PC-9 (cell line): ENCODE results near the gene SHISA9. TPM values are rescaled to one million over a fixed set of nuclear protein-coding genes. Genes with fewer than 3 reads are reported as not detected.

Experiments used
- BruUV-seq: library from RNA; stranded (reverse); fragments of 400-500 nt; replicated peaks from 2 replicates; lab custom pipeline; 2021; lab: Mats Ljungman, UMichigan
- CTCF ChIA-PET: fragments of 300-600 bp; sonication (Branson Sonifier 250); formaldehyde crosslinking; loops from one replicate; lab custom pipeline; 2022; ENCODE audit warnings: antibody characterized with exemption; lab: Charles Lee
- POLR2A ChIA-PET: fragments of 300-600 bp; sonication (Branson Sonifier 250); formaldehyde crosslinking; loops from one replicate; lab custom pipeline; 2022; ENCODE audit warnings: antibody characterized with exemption; ENCODE audit not compliant: unreplicated experiment; lab: Charles Lee
- DNase-seq, 2 experiments: peaks; one replicate each; pipeline versions ENCODE4 v3.0.0 to v3.0.0-alpha.2; 2015 to 2022; ENCODE audit warnings: mixed read lengths in 1 of 2
- H2AFZ ChIP-seq: fragments of 200-600 bp; sonication (generic); 2 replicates; pipeline ENCODE4 v1.8.1; 2017; ENCODE audit warnings: antibody characterized with exemption
- H3F3A ChIP-seq: fragments of 200-600 bp; sonication (generic); 2 replicates; pipeline ENCODE4 v1.8.1; 2017; ENCODE audit warnings: antibody characterized with exemption, mild to moderate bottlenecking, low read depth; ENCODE audit not compliant: insufficient read depth
- H3K27ac ChIP-seq: fragments of 200-600 bp; sonication (generic); 2 replicates; pipeline ENCODE4 v1.6.1; 2016; ENCODE audit warnings: mixed run types
- H3K27me3 ChIP-seq: fragments of 200-600 bp; sonication (generic); 2 replicates; pipeline ENCODE4 v1.6.1; 2016; ENCODE audit warnings: low read depth, mixed run types; ENCODE audit not compliant: insufficient read depth
- H3K36me3 ChIP-seq: fragments of 200-600 bp; sonication (generic); 2 replicates; pipeline ENCODE4 v1.6.1; 2016; ENCODE audit warnings: low read depth, mixed run types
- H3K4me1 ChIP-seq: fragments of 200-600 bp; sonication (generic); replicated peaks from 2 replicates; pipeline ENCODE4 v1.6.1; 2016; ENCODE audit warnings: mixed run types; ENCODE audit not compliant: insufficient read depth
- H3K4me2 ChIP-seq: fragments of 200-600 bp; sonication (generic); 2 replicates; pipeline ENCODE4 v1.6.1; 2017; ENCODE audit warnings: mixed run types
- H3K4me3 ChIP-seq: fragments of 200-600 bp; sonication (generic); 2 replicates; pipeline ENCODE4 v1.6.1; 2016; ENCODE audit warnings: mixed run types
- H3K79me2 ChIP-seq: fragments of 200-600 bp; sonication (generic); 2 replicates; pipeline ENCODE4 v1.6.1; 2017; ENCODE audit warnings: low read depth, mixed run types
- H3K9me2 ChIP-seq: fragments of 200-600 bp; sonication (generic); 2 replicates; pipeline ENCODE4 v1.8.1; 2017; ENCODE audit warnings: mild to moderate bottlenecking; ENCODE audit not compliant: insufficient read depth
- H3K9me3 ChIP-seq: fragments of 200-600 bp; sonication (generic); 2 replicates; pipeline ENCODE4 v1.8.1; 2016; ENCODE audit warnings: low read depth; ENCODE audit not compliant: insufficient read depth
- H4K20me1 ChIP-seq: fragments of 200-600 bp; sonication (generic); 2 replicates; pipeline ENCODE4 v1.8.1; 2017; ENCODE audit not compliant: insufficient read depth
- EZH2 ChIP-seq: fragments of 200-600 bp; sonication (generic); IDR thresholded peaks from 2 replicates; pipeline ENCODE4 v1.8.0; 2017; ENCODE audit warnings: antibody characterized with exemption, low read depth
- intact Hi-C: fragments of 100-400 bp; cut with micrococcal nuclease; formaldehyde crosslinking; loops from one replicate; pipeline ENCODE4 v1.10.0; 2022; ENCODE audit not compliant: unreplicated experiment
- total RNA-seq: library from RNA; stranded (reverse); gene quantifications from 2 replicates; pipeline ENCODE4 v1.2.3, GENCODE V29; 2021
- TF ChIP-seq, protein P1 (sequence below): fragments of 200-600 bp; sonication (generic); conservative IDR thresholded peaks from 2 replicates; pipeline ENCODE4 v1.6.1; 2017; ENCODE audit warnings: mixed run types, antibody characterized with exemption, mild to moderate bottlenecking, moderate library complexity

SHISA9 gene
- total RNA-seq, 1 experiment from 2014 or later = 80.5 TPM

DNA sequence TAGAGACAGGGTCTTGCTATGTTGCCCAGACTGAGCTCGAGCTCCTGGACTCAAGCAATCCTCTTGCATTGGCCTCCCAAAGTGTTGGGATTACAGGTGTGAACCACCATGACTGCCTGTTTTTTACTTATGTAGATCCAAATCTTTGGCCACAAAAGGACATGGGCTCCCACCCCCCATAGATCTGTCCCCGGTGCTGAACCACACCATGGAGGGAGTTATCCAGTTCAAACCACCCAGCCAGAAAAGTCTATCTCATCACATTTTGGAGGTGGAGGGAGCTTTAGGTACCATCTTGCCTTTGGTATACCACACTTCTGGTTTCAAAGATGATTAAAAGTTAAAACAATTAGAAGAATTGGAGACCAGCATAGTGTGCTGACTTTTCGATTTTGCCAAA, 26.2 kb downstream of the SHISA9 start:
- H3K9me3 ChIP-seq = no peaks in the 10 kb centered on the region
- H3K4me2 ChIP-seq = no peak overlapping the region
- H3F3A ChIP-seq = peaks cover 18% of the 10 kb centered on the region; the same call in 1 of the 2 replicates
- H2AFZ ChIP-seq = no peak overlapping the region
- H3K27ac ChIP-seq = no peak overlapping the region
- no peak for DNase-seq
- peaks cover 84% of the 10 kb centered on the region for H3K79me2 ChIP-seq
- ChIA-PET CTCF (no interaction called here), POLR2A (no interaction called here)
- H3K9me2 ChIP-seq = no peaks in the 10 kb centered on the region
- no peak for TF ChIP-seq EZH2
- TF ChIP-seq, protein P1, sequence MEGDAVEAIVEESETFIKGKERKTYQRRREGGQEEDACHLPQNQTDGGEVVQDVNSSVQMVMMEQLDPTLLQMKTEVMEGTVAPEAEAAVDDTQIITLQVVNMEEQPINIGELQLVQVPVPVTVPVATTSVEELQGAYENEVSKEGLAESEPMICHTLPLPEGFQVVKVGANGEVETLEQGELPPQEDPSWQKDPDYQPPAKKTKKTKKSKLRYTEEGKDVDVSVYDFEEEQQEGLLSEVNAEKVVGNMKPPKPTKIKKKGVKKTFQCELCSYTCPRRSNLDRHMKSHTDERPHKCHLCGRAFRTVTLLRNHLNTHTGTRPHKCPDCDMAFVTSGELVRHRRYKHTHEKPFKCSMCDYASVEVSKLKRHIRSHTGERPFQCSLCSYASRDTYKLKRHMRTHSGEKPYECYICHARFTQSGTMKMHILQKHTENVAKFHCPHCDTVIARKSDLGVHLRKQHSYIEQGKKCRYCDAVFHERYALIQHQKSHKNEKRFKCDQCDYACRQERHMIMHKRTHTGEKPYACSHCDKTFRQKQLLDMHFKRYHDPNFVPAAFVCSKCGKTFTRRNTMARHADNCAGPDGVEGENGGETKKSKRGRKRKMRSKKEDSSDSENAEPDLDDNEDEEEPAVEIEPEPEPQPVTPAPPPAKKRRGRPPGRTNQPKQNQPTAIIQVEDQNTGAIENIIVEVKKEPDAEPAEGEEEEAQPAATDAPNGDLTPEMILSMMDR = no peak
- intact Hi-C loops = no loop called here
- no peaks in the 10 kb centered on the region for H3K27me3 ChIP-seq
- H4K20me1 ChIP-seq = peaks cover 73% of the 10 kb centered on the region
- H3K36me3 ChIP-seq = peaks cover 11% of the 10 kb centered on the region
- no TSS peak for BruUV-seq
- H3K4me3 ChIP-seq = no peak overlapping the region
- peaks cover 20% of the 10 kb centered on the region for H3K4me1 ChIP-seq

DNA sequence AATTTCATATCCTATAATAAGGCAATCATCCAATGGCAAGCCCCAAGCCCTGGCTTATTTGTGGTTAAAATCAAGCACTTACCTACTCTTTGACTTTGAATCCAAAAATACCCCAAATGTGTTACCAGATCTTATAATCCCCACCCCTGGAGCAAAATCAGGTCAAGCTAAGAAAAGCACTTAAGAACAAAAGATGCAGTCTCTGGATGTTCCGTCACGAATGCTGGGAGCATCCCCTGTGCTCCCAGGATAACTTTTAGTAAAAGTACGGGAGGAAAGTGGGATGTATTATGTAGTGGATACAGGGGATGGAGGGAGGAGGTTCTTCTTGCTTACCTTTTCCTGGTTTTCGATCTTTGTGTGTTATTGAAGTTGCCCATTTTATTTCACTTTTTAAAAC, 29.5 kb downstream of the SHISA9 start:
- no peak overlapping the region for H2AFZ ChIP-seq
- intact Hi-C loops = no loop called here
- ChIA-PET POLR2A (no interaction called here), CTCF (no interaction called here)
- peaks cover 79% of the 10 kb centered on the region for H4K20me1 ChIP-seq
- H3K79me2 ChIP-seq = peaks cover 87% of the 10 kb centered on the region
- no peaks in the 10 kb centered on the region for H3K27me3 ChIP-seq
- H3K27ac ChIP-seq = no peak overlapping the region
- peaks cover 8% of the 10 kb centered on the region for H3K36me3 ChIP-seq
- H3K9me2 ChIP-seq = no peaks in the 10 kb centered on the region
- BruUV-seq = no TSS peak
- H3F3A ChIP-seq = peaks cover 3% of the 10 kb centered on the region; the same call in 1 of the 2 replicates
- H3K4me2 ChIP-seq = no peak overlapping the region
- no peak for DNase-seq
- no peak overlapping the region for H3K4me3 ChIP-seq
- TF ChIP-seq, protein P1 = no peak
- no peak for TF ChIP-seq EZH2
- no peaks in the 10 kb centered on the region for H3K9me3 ChIP-seq
- H3K4me1 ChIP-seq = peaks cover 4% of the 10 kb centered on the region

DNA sequence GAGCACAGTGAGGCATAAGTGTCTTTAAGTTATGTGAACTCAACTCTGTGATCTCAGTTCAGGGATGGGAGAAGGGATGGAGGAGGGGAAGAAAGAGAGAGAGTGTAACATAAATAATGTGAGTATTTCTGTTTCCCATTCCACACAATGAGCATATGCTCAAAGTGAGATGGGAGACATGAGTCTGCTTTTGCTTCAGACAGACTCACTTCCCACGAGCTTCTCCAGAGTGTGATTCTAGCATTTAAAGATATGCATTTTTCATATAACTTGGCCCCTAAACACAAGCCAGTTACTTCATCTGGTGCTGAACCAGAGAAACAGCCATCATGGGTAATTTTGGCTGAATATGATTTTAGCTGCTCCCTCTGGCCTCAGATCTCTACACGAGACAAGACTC, 35.0 kb downstream of the SHISA9 start:
- no peak overlapping the region for H2AFZ ChIP-seq
- H3K4me2 ChIP-seq = no peak overlapping the region
- no peak overlapping the region for H3K27ac ChIP-seq
- TF ChIP-seq, protein P1 = no peak
- no peak for TF ChIP-seq EZH2
- CTCF ChIA-PET = no interaction called here
- peaks cover 85% of the 10 kb centered on the region for H4K20me1 ChIP-seq
- H3K9me3 ChIP-seq = no peaks in the 10 kb centered on the region
- peaks cover 96% of the 10 kb centered on the region for H3K79me2 ChIP-seq
- H3K4me1 ChIP-seq = no peaks in the 10 kb centered on the region
- H3K4me3 ChIP-seq = no peak overlapping the region
- intact Hi-C loops = no loop called here
- no peaks in the 10 kb centered on the region for H3K27me3 ChIP-seq
- no peaks in the 10 kb centered on the region for H3K9me2 ChIP-seq
- POLR2A ChIA-PET = no interaction called here
- H3F3A ChIP-seq = no peaks in the 10 kb centered on the region
- no peak for DNase-seq
- H3K36me3 ChIP-seq = peaks cover 7% of the 10 kb centered on the region
- BruUV-seq = no TSS peak
